Retinal pigment epithelial cell (primary cell): ENCODE results near the gene USP25.

Experiments
- DNase-seq: peaks from one replicate; pipeline ENCODE4 v3.0.0-alpha.2; 2010; ENCODE audit warnings: low read depth
- H3K4me3 ChIP-seq: 2 replicates; pipeline ENCODE4 v1.5.1; 2011; ENCODE audit warnings: mild to moderate bottlenecking, low read length, control low read depth, moderate library complexity
- TF ChIP-seq, protein P1 (sequence below): conservative IDR thresholded peaks from 2 replicates; pipeline ENCODE4 v1.5.1; 2011; ENCODE audit warnings: low read depth, low read length, control low read depth, inconsistent platforms

USP25 gene

DNA sequence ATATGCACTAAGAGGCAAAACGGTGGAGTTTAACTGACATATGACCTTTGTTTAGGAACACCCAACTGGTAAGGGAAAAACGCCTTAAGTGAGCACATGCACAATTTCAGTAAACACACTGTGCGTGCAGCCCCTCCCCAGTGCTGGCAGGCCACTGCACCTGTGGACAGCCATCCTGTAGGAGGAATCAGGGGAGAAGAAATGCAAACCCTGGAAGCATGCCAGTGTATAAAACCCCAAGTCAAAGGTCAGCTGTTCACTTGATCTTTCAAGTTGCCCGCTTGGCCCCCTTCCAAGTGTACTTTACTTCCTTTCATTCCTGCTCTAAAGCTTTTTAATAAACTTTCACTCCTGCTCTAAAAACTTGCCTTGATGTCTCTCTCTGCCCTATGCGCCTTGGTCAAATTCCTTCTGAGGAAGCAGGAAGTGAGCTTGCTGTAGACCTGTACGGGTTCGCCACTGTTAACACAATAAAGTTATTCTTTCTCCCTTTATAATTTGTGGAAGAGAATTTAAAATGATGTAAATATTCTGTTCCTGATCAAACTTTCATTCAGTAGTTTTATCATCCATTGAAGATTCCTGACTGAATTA, 31.8 kb downstream of the USP25 start:
- H3K4me3 ChIP-seq = no peak overlapping the region
- no peak for DNase-seq
- TF ChIP-seq, protein P1, sequence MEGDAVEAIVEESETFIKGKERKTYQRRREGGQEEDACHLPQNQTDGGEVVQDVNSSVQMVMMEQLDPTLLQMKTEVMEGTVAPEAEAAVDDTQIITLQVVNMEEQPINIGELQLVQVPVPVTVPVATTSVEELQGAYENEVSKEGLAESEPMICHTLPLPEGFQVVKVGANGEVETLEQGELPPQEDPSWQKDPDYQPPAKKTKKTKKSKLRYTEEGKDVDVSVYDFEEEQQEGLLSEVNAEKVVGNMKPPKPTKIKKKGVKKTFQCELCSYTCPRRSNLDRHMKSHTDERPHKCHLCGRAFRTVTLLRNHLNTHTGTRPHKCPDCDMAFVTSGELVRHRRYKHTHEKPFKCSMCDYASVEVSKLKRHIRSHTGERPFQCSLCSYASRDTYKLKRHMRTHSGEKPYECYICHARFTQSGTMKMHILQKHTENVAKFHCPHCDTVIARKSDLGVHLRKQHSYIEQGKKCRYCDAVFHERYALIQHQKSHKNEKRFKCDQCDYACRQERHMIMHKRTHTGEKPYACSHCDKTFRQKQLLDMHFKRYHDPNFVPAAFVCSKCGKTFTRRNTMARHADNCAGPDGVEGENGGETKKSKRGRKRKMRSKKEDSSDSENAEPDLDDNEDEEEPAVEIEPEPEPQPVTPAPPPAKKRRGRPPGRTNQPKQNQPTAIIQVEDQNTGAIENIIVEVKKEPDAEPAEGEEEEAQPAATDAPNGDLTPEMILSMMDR = no peak

- no peak overlapping the region for H3K4me3 ChIP-seq
- TF ChIP-seq, protein P1 = no peak
- no peak for DNase-seq
These were observed 33.6 kb downstream of the USP25 start for GRCh38 chr21:15763359-15763758.

DNA sequence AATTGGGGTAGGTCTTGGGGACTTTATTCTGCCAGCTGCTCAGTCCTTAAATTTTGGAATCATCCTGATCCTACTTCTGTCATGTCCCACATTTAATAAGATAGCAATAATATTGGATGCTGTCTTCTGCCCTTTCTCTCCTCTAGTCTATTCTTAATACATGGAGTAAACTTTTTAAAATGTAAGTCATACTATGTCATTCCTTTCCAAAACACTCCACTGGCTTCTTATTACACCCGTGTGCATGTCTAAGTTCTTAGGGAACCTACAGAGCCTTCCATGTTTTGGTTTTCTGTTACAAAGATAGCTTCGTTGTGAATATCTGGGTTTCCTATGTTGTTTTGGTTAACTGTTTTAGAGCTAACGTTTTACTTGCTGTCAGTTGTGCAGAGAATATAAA, 35.1 kb downstream of the USP25 start:
- DNase-seq = no peak
- TF ChIP-seq, protein P1 = no peak
- H3K4me3 ChIP-seq = no peak overlapping the region

- TF ChIP-seq, protein P1 = no peak
- no peak overlapping the region for H3K4me3 ChIP-seq
- no peak for DNase-seq
These were observed 37.3 kb downstream of the USP25 start for GRCh38 chr21:15766952-15767603.

DNA sequence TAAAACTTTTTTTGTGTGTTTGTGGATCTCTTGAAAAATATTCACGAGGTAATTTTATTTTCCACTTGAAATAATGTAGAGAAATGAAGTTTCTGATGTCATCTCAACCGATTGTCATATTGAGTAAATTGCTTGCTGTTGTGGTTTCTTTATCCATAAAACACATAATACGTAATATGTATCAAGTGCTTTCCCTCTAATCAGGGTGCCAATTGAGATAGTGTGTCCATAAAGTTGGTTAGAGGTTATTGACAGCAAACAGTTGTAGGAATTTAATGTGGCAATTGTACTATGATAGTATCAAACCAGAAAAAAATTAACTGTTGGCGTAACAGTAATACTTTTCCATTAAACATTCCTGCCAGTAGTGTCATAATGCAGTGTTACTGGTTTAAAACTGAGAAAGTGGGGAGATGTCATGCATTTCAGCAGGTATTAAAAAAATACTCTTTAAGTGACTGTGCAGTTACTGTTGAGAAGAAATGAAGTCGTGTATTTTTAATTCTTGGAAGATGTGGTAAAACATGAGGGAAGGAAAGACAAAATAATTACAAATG, 38.3 kb downstream of the USP25 start:
- H3K4me3 ChIP-seq = no peak overlapping the region
- no peak for DNase-seq
- TF ChIP-seq, protein P1 = no peak

DNA sequence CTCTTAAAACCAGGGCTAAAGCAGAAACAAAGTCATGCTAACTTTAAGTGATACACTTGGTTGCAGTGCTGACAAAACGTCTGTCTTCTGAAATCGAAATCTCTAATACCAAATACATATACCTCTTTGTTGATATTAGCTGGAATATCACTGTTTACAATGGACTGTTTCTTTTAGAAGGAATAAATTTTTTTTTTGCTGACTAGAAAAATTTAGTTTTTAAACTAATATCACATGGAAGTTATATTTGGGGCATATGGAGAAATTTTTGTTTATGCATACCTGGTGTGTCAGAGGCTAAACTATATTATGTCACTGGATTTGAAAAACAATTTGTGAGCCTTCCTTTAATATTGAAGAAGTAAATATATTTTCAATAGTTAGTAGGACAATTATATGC, 39.1 kb downstream of the USP25 start:
- no peak overlapping the region for H3K4me3 ChIP-seq
- TF ChIP-seq, protein P1 = no peak
- no peak for DNase-seq

GRCh38 chr21:15771311-15771710, 41.5 kb downstream of the USP25 start:
- TF ChIP-seq, protein P1 = no peak
- no peak for DNase-seq
- no peak overlapping the region for H3K4me3 ChIP-seq
